MM.1S (cell line): Measurements from ENCODE around the gene INPP5F.
"Not testable (repeated sequence)": the region's sequence is repeated elsewhere in the genome, so short reads cannot be mapped to it uniquely, and the experiment has no call there.

Experiments used
- DNase-seq: peaks from one replicate; pipeline ENCODE4 v3.0.0-alpha.2; 2015
- H2AFZ ChIP-seq: fragments of 300-600 bp; sonication (generic); 2 replicates; pipeline ENCODE4 v1.6.0; 2016; ENCODE audit warnings: antibody characterized with exemption, low read length
- H3F3A ChIP-seq: fragments of 300-600 bp; sonication (generic); 2 replicates; pipeline ENCODE4 v1.6.1; 2016; ENCODE audit warnings: mild to moderate bottlenecking, antibody characterized with exemption, low read length, moderate library complexity, mixed read lengths; ENCODE audit not compliant: insufficient read depth
- H3K27ac ChIP-seq: fragments of 300-600 bp; sonication (generic); 2 replicates; pipeline ENCODE4 v1.5.1; 2016; ENCODE audit warnings: mild to moderate bottlenecking, low read length
- H3K27me3 ChIP-seq: fragments of 300-600 bp; sonication (generic); replicated peaks from 2 replicates; pipeline ENCODE4 v1.6.0; 2016; ENCODE audit warnings: low read length; ENCODE audit not compliant: insufficient read depth
- H3K36me3 ChIP-seq: fragments of 300-600 bp; sonication (generic); replicated peaks from 2 replicates; pipeline ENCODE4 v1.6.1; 2016; ENCODE audit warnings: mild to moderate bottlenecking, low read length, mixed read lengths; ENCODE audit not compliant: insufficient read depth
- H3K4me1 ChIP-seq: fragments of 300-600 bp; sonication (generic); 2 replicates; pipeline ENCODE4 v1.6.1; 2016; ENCODE audit warnings: low read length, mixed read lengths
- H3K4me2 ChIP-seq: fragments of 300-600 bp; sonication (generic); 2 replicates; pipeline ENCODE4 v1.6.0; 2016; ENCODE audit warnings: low read depth, low read length
- H3K4me3 ChIP-seq: fragments of 300-600 bp; sonication (generic); 2 replicates; pipeline ENCODE4 v1.5.1; 2016; ENCODE audit warnings: low read length, mixed read lengths
- H3K79me2 ChIP-seq: fragments of 300-600 bp; sonication (generic); 2 replicates; pipeline ENCODE4 v1.6.1; 2016; ENCODE audit warnings: mixed run types, low read length, mixed read lengths
- H3K9ac ChIP-seq: fragments of 300-600 bp; sonication (generic); 2 replicates; pipeline ENCODE4 v1.6.1; 2016; ENCODE audit warnings: low read length, mixed read lengths
- H3K9me2 ChIP-seq: fragments of 300-600 bp; sonication (generic); replicated peaks from 2 replicates; pipeline ENCODE4 v1.6.1; 2016; ENCODE audit warnings: mild to moderate bottlenecking, low read length, mixed read lengths; ENCODE audit not compliant: insufficient read depth
- H3K9me3 ChIP-seq: fragments of 300-600 bp; sonication (generic); replicated peaks from 2 replicates; pipeline ENCODE4 v1.6.1; 2016; ENCODE audit warnings: mild to moderate bottlenecking, low read length, mixed read lengths; ENCODE audit not compliant: insufficient read depth
- H4K20me1 ChIP-seq: fragments of 300-600 bp; sonication (generic); 2 replicates; pipeline ENCODE4 v1.6.1; 2016; ENCODE audit warnings: mild to moderate bottlenecking, low read length, moderate library complexity, mixed read lengths; ENCODE audit not compliant: insufficient read depth
- EZH2 ChIP-seq: fragments of 300-600 bp; sonication (generic); optimal IDR thresholded peaks from 2 replicates; pipeline ENCODE3; 2017; ENCODE audit warnings: low read depth, mild to moderate bottlenecking, antibody characterized with exemption, low read length, mixed read lengths
- EZH2phosphoT487 ChIP-seq: fragments of 300-600 bp; sonication (generic); IDR thresholded peaks from 2 replicates; pipeline ENCODE4 v1.6.1; 2018; ENCODE audit warnings: antibody characterized with exemption, low read length
- TF ChIP-seq, protein P1 (sequence below): fragments of 300-600 bp; sonication (generic); IDR thresholded peaks from 2 replicates; pipeline ENCODE4 v1.5.1; 2016; ENCODE audit warnings: antibody characterized with exemption, low read length, mixed read lengths

INPP5F gene

DNA sequence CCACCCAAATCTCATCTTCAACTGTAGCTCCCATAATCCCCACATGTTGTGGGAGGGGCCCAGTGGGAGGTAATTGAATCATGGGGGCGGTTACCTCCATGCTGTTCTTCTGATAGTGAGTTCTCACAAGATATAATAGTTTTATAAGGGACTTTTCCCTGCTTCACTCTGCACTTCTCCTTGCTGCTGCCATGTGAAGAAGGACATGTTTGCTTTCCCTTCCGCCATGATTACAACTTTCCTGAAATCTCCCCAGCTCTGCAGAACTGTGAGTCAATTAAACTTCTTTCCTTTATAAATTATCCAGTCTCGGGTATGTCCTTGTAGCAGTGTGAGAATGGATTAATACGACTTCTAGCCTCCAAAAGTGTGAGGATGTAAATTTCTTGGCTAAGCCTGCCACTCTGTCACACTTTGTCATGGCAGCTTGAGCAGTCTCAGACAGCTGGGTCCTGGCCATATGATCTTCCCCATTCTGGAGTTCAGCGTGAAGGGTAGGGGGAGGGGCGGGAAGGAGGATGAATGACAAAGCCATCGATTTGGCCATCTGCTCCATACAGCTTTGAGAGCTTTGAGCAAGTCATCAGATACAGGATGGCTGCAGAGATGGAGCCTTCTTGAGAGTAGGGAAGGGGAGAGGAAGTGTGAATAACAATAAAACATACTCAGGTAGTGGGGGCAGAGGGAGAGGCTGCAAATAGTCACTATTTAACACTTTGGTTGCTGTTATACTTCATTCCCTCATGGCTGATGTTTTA is 19.1 kb upstream of the INPP5F start:
- TF ChIP-seq EZH2: no peak
- TF ChIP-seq, protein P1, sequence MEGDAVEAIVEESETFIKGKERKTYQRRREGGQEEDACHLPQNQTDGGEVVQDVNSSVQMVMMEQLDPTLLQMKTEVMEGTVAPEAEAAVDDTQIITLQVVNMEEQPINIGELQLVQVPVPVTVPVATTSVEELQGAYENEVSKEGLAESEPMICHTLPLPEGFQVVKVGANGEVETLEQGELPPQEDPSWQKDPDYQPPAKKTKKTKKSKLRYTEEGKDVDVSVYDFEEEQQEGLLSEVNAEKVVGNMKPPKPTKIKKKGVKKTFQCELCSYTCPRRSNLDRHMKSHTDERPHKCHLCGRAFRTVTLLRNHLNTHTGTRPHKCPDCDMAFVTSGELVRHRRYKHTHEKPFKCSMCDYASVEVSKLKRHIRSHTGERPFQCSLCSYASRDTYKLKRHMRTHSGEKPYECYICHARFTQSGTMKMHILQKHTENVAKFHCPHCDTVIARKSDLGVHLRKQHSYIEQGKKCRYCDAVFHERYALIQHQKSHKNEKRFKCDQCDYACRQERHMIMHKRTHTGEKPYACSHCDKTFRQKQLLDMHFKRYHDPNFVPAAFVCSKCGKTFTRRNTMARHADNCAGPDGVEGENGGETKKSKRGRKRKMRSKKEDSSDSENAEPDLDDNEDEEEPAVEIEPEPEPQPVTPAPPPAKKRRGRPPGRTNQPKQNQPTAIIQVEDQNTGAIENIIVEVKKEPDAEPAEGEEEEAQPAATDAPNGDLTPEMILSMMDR: no peak
- no peak for TF ChIP-seq EZH2phosphoT487
- no peak overlapping the region for H3K4me3 ChIP-seq
- no peak overlapping the region for H3K9ac ChIP-seq
- no peak for DNase-seq
- no peaks in the 10 kb centered on the region for H3K36me3 ChIP-seq
- H3K9me3 ChIP-seq: no peaks in the 10 kb centered on the region
- no peaks in the 10 kb centered on the region for H3K9me2 ChIP-seq
- H3K79me2 ChIP-seq: no peaks in the 10 kb centered on the region
- H3F3A ChIP-seq: peaks cover 17% of the 10 kb centered on the region
- no peak overlapping the region for H3K27ac ChIP-seq
- H2AFZ ChIP-seq: no peak overlapping the region
- H3K4me1 ChIP-seq: peaks cover 23% of the 10 kb centered on the region
- no peaks in the 10 kb centered on the region for H3K27me3 ChIP-seq
- no peak overlapping the region for H3K4me2 ChIP-seq
- no peaks in the 10 kb centered on the region for H4K20me1 ChIP-seq

DNA sequence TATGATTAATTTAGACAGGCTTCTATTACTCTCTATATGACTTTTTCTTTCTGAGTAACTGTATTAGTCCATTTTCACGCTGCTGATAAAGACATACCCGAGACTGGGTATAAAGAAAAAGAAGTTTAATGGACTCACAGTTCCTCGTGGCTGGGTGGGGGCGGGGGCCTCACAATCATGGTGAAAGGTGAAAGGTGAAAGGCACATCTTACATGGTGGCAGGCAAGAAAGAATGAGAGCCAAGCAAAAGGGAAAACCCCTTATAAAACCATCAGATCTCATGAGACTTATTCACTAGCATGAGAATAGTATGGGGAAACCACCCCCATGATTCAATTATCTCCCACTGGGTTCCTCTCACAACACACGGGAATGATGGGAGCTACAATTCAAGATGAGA is 18.5 kb upstream of the INPP5F start:
- not testable (repeated sequence) for H3K27me3 ChIP-seq, H3K9me2 ChIP-seq, H2AFZ ChIP-seq, H3K79me2 ChIP-seq, H3K4me2 ChIP-seq, H3K9ac ChIP-seq, H3K36me3 ChIP-seq, H3K27ac ChIP-seq, DNase-seq, H3K9me3 ChIP-seq, H4K20me1 ChIP-seq, H3K4me3 ChIP-seq
- H3F3A ChIP-seq: peaks cover 17% of the 10 kb centered on the region
- peaks cover 23% of the 10 kb centered on the region for H3K4me1 ChIP-seq

DNA sequence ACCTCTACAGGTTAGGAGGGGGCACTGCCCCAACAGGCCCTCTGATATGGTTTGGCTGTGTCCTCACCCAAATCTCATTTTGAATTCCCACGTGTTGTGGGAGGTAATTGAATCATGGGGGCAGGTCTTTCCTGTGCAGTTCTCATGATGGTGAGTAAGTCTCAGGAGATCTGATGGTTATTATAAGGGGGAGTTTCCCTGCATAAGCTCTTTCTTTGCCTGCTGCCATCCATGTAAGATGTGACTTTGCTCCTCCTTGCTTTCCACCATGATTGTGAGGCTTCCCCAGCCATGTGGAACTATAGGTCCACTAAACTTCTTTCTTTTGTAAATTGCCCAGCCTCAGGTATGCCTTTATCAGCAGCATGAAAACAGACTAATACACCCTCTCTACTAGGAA is 14.9 kb upstream of the INPP5F start:
- not testable (repeated sequence) for H3K36me3 ChIP-seq, H3K9me3 ChIP-seq, H3K9ac ChIP-seq, H3K9me2 ChIP-seq, H3K4me2 ChIP-seq, H3K27me3 ChIP-seq, H2AFZ ChIP-seq, DNase-seq, H3F3A ChIP-seq, H3K79me2 ChIP-seq, H4K20me1 ChIP-seq, H3K4me3 ChIP-seq, H3K4me1 ChIP-seq, H3K27ac ChIP-seq

DNA sequence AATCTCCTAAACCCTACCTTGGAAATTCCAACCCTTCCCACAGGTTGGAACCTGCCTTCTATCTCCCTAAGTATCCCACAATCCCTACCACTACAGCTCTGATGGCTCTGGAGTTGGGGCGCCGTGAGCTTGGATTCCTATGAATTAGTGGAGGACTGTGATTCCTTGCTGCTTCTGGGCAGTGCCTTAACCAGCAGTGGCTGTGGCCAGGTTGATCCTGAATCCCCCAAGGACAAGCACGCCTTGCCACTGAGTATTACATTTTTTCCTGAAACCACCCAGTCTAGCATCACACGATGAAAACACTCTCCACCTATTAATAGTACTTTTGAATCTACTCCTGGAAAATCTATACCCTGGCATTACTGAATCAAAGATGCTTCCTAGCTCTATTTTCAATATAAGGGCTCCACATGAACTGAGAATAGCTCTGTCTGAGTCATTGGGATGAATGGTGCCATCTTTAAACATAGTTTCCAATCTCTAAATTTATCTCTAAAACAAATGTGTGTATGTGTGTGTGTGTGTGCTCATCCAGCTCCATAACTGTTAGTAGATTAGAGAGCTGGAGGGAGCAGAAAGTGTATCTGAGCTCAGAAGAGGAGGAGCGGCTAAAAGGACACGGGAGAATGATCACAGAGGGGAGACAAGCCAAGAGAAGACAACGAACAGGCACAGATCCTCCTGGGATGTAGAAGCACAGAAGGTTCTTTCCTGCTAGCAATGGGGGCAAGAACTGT is 11.9 kb upstream of the INPP5F start:
- no peak for DNase-seq
- TF ChIP-seq, protein P1: no peak
- no peak for TF ChIP-seq EZH2
- no peak for TF ChIP-seq EZH2phosphoT487
- H3K4me1 ChIP-seq: no peaks in the 10 kb centered on the region
- H3K36me3 ChIP-seq: no peaks in the 10 kb centered on the region
- no peaks in the 10 kb centered on the region for H3K27me3 ChIP-seq
- no peak overlapping the region for H3K9ac ChIP-seq
- no peak overlapping the region for H3K4me2 ChIP-seq
- no peaks in the 10 kb centered on the region for H4K20me1 ChIP-seq
- H3F3A ChIP-seq: no peaks in the 10 kb centered on the region
- no peaks in the 10 kb centered on the region for H3K9me3 ChIP-seq
- H3K4me3 ChIP-seq: no peak overlapping the region
- no peaks in the 10 kb centered on the region for H3K9me2 ChIP-seq
- no peak overlapping the region for H3K27ac ChIP-seq
- no peaks in the 10 kb centered on the region for H3K79me2 ChIP-seq
- H2AFZ ChIP-seq: no peak overlapping the region
